Measurements from ENCODE around the gene SLFN12. TPM values are rescaled to one million over a fixed set of nuclear protein-coding genes. Genes with fewer than 3 reads are reported as not detected.
"Not testable (repeated sequence)": the region's sequence is repeated elsewhere in the genome, so short reads cannot be mapped to it uniquely, and the experiment has no call there.

The SLFN12 gene
- total RNA-seq, 6 experiments from 2014 or later, result 24.9 to 33.5 (median 30.3) TPM

DNA sequence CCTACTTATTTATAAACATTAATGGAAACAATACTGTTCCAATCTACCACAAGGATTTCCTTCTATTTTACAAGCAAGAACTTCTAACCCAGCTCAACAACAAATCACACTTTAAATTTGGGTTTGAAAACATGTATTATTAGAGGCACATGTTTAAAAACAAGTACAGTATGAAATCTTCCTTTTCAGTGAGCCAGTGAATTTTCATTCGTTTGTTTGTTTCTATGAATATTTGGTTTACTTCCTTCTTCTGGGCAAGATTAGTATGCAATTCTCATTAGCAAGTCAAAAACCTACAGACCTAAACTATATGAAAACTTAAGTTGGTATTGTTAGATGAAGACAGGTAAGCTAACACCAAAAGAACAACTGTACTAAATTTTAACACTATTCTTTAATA is 25.7 kb downstream of the SLFN12 start:
- no peaks in the 10 kb centered on the region for H3K4me1 Mint-ChIP-seq (ENCODE audit: low read depth)
- H3K27me3 Mint-ChIP-seq (ENCODE audit: insufficient read depth), result peaks cover 1% of the 10 kb centered on the region
- no peaks in the 10 kb centered on the region for H3K9me3 Mint-ChIP-seq
- H3K4me3 Mint-ChIP-seq, result no peak overlapping the region
- H3K27ac Mint-ChIP-seq, result no peak overlapping the region
- DNase-seq, result no peak
- peaks cover 58% of the 10 kb centered on the region for H3K36me3 Mint-ChIP-seq (ENCODE audit: low read depth)
- no peak for TF ChIP-seq CTCF (IDR thresholded peaks at IDR 0.05)

- no peaks in the 10 kb centered on the region for H3K9me3 Mint-ChIP-seq
- peaks cover 41% of the 10 kb centered on the region for H3K36me3 Mint-ChIP-seq (ENCODE audit: low read depth)
- TF ChIP-seq CTCF (IDR thresholded peaks at IDR 0.05), result no peak
- no peak for DNase-seq
- peaks cover 1% of the 10 kb centered on the region for H3K27me3 Mint-ChIP-seq (ENCODE audit: insufficient read depth)
- no peak overlapping the region for H3K27ac Mint-ChIP-seq
- H3K4me3 Mint-ChIP-seq, result no peak overlapping the region
- H3K4me1 Mint-ChIP-seq (ENCODE audit: low read depth), result no peaks in the 10 kb centered on the region
Observed at GRCh38 chr17:35404360-35404759, 27.9 kb downstream of the SLFN12 start.

DNA sequence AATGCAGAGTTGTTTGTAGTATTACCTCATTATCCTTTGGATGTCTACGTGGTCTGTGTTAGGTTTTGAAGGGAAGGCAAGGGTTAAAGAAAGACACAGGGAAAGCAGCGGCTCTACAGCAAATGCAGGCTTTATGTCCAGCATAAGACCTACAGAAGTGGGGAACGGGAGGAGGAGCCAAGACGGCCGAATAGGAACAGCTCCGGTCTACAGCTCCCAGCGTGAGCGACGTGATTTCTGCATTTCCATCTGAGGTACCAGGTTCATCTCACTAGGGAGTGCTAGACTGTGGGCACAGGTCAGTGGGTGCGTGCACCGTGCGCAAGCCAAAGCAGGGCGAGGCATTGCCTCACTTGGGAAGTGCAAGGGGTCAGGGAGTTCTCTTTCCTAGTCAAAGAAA is 38.5 kb downstream of the SLFN12 start:
- H3K27me3 Mint-ChIP-seq (ENCODE audit: insufficient read depth), result peaks cover 11% of the 10 kb centered on the region
- not testable (repeated sequence) for H3K4me3 Mint-ChIP-seq; H3K9me3 Mint-ChIP-seq; H3K4me1 Mint-ChIP-seq (ENCODE audit: low read depth); H3K27ac Mint-ChIP-seq; DNase-seq; H3K36me3 Mint-ChIP-seq (ENCODE audit: low read depth)

GRCh38 chr17:35390663-35391062 is 41.6 kb downstream of the SLFN12 start:
- Mint-ChIP-seq H3K4me3 (no peak overlapping the region), H3K27ac (no peak overlapping the region), H3K9me3 (no peaks in the 10 kb centered on the region), H3K36me3 (ENCODE audit: low read depth) (peaks cover 5% of the 10 kb centered on the region), H3K4me1 (ENCODE audit: low read depth) (no peaks in the 10 kb centered on the region), H3K27me3 (ENCODE audit: insufficient read depth) (peaks cover 12% of the 10 kb centered on the region)
- DNase-seq, result no peak
- no peak for TF ChIP-seq CTCF (IDR thresholded peaks at IDR 0.05)

DNA sequence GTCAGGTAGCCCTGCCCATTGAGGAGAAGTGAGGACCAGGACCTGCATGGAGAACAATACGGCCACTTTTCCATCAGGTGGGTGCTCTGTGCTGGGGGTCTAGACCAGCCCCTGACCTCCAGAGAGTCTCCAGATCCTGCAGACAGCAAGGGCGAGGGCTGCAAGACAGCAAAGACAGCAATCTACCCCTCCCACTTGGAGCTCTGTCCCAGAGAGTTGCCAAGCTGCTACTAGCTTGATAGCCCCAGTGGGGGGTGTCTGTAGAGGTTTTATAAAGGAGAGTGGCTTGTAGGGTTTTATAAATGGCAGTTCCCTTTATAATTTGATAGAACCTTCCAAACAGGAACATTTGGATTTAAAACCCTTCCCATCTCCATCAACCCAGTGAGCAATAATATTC is 42.1 kb downstream of the SLFN12 start:
- Mint-ChIP-seq H3K36me3 (ENCODE audit: low read depth) (peaks cover 5% of the 10 kb centered on the region), H3K4me1 (ENCODE audit: low read depth) (no peaks in the 10 kb centered on the region)
- DNase-seq, result no peak

DNA sequence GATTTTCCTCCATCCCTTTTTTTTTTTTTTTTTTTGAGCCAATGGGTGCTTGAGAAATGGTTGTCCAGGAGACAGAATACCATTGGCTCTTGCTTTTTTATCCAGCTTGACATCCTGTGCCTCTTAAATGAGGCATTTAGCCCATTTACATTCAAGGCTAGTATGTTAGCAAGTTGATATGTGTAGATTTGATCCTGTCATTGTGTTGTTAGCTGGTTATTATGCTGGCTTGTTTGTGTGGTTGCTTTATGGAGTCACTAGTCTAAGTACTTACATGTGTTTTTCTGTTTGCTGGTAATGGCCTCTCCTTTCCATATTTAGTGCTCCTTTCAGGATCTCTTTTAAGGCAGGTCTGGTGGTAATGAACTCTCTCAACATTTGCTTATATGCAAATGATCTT is 44.8 kb downstream of the SLFN12 start:
- no peak for TF ChIP-seq CTCF (IDR thresholded peaks at IDR 0.05)
- Mint-ChIP-seq H3K4me3 (no peak overlapping the region), H3K27ac (no peak overlapping the region), H3K36me3 (ENCODE audit: low read depth) (peaks cover 9% of the 10 kb centered on the region; the same call in 1 of the 2 replicates), H3K4me1 (ENCODE audit: low read depth) (peaks cover 12% of the 10 kb centered on the region), H3K27me3 (ENCODE audit: insufficient read depth) (peaks cover 7% of the 10 kb centered on the region), H3K9me3 (no peaks in the 10 kb centered on the region)
- no peak for DNase-seq

More for the DNA sequence above, 42.1 kb downstream of the SLFN12 start:
- no peak overlapping the region for H3K4me3 Mint-ChIP-seq
- H3K27ac Mint-ChIP-seq, result no peak overlapping the region
- H3K9me3 Mint-ChIP-seq, result no peaks in the 10 kb centered on the region
- peaks cover 12% of the 10 kb centered on the region for H3K27me3 Mint-ChIP-seq (ENCODE audit: insufficient read depth)
- no peak for TF ChIP-seq CTCF (IDR thresholded peaks at IDR 0.05)

All from HFFc6 (cell line).